GM21381 (cell line): ENCODE results near the gene MTUS2.
"Not testable (repeated sequence)": the region's sequence is repeated elsewhere in the genome, so short reads cannot be mapped to it uniquely, and the experiment has no call there.

Experiments
- ATAC-seq: cut with Tn5 transposase; IDR thresholded peaks from one replicate; pipeline ENCODE4 v1.9.1; 2021; ENCODE audit warnings: mild to moderate bottlenecking, moderate library complexity; ENCODE audit not compliant: unreplicated experiment

MTUS2 gene

GRCh38 chr13:29156136-29156535, 336.0 kb downstream of the MTUS2 start:
- ATAC-seq: no peak

DNA sequence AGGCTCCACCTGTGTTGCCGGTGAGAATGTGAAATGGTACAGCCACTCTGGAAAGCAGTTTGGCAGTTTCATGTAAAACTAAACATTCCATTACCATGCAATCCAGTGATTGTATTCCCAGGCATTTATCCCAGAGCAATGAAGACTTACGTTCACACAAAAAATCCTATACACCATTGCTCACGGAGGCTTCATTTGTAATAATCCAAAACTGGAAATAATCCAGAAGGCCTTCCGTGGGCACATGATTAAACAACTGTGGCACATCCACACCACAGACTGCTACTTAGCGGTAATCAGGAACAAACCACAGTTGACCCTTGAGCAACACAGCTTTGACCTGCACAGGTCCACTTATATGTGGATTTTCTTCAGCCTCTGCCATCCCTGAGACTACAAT, 339.7 kb downstream of the MTUS2 start:
- no peak for ATAC-seq

GRCh38 chr13:29160862-29161261, 340.7 kb downstream of the MTUS2 start:
- no peak for ATAC-seq

- ATAC-seq: no peak
These were observed 341.5 kb downstream of the MTUS2 start for GRCh38 chr13:29161676-29162075.

DNA sequence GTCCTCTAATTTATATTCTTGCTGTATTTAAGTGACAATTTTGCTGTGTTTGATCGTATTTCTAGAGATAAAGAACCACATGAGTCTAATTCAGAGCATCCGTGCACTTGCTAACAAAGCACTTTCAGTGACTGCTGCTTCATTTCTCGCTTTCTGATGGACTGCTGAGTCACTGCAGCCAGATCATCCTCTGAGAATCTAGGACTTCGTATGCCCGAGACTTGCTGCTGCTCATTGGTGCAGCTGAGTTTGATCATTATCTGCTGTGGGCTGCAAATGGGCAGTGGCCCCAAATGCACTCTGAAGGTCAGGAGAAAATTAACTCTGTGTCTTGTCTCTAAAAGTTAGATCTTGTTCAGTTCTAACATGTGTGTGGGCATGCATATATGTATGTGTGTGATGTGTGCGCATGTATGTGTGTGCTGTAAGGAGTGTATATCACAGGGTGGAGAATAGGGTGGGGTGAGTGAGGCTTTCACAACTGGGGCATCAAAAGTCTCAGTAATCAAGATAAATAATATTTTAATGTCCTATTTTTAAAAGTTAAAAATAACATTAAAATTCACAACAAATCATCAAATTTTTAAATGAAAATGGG, 342.6 kb downstream of the MTUS2 start:
- no peak for ATAC-seq

- no peak for ATAC-seq
These were observed 344.0 kb downstream of the MTUS2 start for GRCh38 chr13:29164116-29164515.

DNA sequence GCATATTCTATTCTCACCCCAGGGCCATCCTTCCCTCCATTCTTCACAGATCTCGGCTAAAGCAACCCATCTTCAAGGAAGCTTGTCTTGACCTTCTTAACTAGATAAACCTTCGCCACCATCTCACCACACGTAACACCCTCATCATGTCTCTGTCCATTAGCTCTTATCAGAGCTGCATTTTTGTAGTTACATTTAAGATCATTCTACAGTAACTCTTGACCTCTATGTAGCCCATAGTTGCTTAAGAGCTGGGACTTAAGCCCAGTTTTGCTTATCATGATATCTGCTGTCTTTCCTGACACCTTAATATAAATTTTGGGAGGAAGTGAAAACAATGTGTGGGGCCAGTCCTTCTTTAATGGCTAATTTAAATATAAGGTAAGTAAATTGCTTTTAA, 345.1 kb downstream of the MTUS2 start:
- no peak for ATAC-seq

GRCh38 chr13:29165840-29166239, 345.7 kb downstream of the MTUS2 start:
- no peak for ATAC-seq

DNA sequence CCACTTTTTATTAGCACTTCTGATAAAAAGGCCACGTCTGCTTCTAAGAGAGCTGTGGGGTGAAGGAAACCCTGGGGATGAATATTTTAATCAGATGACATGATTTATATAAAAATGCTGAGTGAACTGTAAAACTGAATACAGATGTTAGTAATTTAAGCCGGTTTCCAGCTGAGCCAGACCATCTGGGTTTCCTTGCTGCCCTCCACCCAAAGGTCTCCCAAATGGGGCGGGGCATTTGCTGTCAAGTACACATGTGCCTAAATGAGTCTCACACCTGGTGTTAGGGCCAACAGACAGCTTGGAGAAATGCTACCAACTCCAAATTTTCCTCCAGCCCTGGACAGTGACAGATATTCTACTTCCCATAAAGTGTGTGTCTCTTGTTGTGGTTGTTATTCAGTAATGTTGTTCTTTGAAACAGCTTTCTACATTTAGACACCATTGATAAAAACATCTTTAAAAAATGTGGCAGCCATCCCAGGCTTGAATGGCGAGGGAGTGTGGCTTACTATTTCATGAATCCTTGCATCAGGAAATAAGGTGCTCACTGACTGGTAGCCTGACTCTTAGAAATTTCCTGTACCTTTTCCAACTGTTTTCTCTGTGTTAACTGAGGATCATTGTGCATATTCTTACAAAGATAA, 350.4 kb downstream of the MTUS2 start:
- ATAC-seq: no peak

DNA sequence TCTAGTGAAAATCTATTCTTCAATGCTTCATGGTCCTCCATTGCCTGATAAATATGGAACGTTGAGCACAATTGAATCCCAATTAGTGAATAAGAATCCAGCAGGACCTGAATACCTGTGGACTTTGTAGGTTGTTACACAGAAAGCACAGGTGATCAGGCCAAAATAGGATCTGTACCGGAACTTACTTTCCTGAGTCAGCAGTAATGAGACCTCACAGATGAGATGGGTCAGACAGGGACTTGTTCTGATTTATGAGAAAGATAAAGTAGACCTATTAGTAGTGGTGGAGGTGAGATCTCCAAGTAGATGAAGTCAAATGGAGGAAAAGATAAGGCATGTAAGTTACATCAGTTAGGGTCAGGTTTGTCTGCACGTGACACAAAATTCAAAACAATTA, 351.1 kb downstream of the MTUS2 start:
- ATAC-seq: no peak

DNA sequence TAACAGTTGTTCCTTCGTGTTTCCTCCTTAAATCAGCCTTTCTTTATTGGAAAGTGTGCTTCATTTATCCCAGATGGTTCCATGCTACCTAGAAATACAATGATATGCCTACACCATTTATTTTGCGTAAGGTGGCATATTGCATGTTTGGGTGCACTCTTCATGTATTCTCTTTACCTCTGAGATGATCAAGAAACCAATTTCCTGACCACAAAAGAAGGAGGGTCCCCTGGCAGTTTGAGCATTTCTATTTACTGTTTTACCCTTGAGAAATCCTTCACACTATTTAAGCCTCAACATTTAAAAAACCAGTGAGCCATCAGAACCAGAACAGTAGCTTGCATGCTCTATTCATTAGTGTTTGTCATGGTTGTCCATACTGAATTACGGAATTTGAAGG, 354.0 kb downstream of the MTUS2 start:
- no peak for ATAC-seq

- no peak for ATAC-seq
These were observed 355.2 kb downstream of the MTUS2 start for GRCh38 chr13:29175250-29175873.

DNA sequence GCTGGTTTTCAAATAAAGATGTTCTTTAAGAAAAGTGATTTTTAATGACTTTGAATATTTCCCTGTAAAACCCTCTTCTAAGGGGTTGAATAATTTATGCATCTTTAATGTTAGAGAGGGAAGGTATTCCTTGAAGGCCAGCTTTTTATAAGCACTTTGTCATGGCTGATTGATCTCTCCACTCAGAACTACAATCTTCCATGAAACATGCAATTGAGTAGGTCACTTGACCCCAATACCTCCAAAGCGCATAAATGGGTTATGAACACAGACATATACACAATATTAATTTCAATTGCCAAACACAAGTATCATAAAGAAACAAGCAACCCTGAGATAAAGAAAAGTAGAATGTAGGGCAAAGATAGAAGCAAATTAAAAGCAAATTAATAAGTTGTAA, 359.9 kb downstream of the MTUS2 start:
- no peak for ATAC-seq

GRCh38 chr13:29182216-29182615, 362.1 kb downstream of the MTUS2 start:
- ATAC-seq: no peak

GRCh38 chr13:29185926-29186325, 365.8 kb downstream of the MTUS2 start:
- ATAC-seq: no peak

GRCh38 chr13:29187584-29187983, 367.4 kb downstream of the MTUS2 start:
- no peak for ATAC-seq

- ATAC-seq: no peak
These were observed 370.2 kb downstream of the MTUS2 start for GRCh38 chr13:29190298-29190697.

GRCh38 chr13:29193083-29193482, 372.9 kb downstream of the MTUS2 start:
- no peak for ATAC-seq

GRCh38 chr13:29195456-29195855, 375.3 kb downstream of the MTUS2 start:
- ATAC-seq: no peak

DNA sequence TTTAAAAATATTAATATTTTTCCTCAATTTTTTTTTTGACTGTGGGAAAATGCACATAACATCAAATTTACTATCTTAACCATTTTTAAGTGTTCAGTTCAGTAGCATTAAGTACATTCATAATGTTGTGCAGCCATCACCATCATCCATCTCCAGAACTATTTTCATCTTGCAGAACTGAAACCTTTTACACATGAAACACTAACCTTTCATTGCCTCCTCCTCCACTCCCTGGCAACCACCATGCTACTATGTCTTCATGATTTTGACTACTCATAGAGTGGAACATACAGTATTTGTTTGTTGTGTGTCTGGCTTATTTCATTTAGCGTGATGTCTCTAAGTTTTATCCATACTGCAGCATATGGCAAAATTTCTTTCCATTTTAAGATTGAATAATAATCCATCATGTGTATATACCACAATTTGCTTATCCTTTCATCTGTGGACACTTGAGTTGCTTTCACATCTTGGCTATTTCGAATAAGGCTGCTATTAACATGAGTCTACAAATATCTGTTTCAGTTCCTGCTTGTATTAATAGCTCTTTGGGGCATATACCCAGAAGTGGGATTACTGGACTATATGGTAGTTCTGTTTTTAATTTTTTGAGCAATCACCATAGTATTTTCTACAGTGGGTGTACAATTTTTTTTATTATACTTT, 376.4 kb downstream of the MTUS2 start:
- ATAC-seq: peak; percentile 94

- not testable (repeated sequence) for ATAC-seq
These were observed 382.6 kb downstream of the MTUS2 start for GRCh38 chr13:29202753-29203152.

DNA sequence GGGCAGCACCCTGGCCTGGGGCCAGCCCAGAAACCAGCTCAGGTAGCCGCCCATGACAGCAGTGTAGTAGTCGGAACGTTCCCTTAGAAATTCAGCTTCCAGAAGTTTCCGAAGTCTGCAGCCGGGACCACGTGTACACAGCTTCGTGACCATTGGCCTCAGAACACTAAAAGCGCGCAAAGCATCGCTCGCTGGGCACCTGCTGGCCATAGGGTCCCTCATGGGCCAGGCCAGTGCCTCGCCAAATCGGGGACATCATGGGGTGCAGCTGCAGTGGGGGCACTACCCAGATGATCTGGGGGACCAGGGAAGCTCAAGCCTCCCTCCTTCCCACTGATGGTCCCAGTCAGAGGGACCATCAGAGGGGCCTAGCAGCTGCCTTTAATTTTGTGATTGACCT, 384.5 kb downstream of the MTUS2 start:
- ATAC-seq: no peak
